Measurements from ENCODE around the gene ABHD16A. TPM values are rescaled to one million over a fixed set of nuclear protein-coding genes. Genes with fewer than 3 reads are reported as not detected.

ABHD16A gene
- total RNA-seq, 2 experiments from 2014 or later = 52.1 to 55.4 TPM

- H3K4me1 Mint-ChIP-seq (ENCODE audit: low read depth) = peaks cover 18% of the 10 kb centered on the region
- peaks cover 65% of the 10 kb centered on the region for H3K36me3 Mint-ChIP-seq (ENCODE audit: low read depth)
- H3K27ac Mint-ChIP-seq = no peak overlapping the region
- H3K27me3 Mint-ChIP-seq (ENCODE audit: low read depth) = no peaks in the 10 kb centered on the region
- DNase-seq (no peak), ATAC-seq (no peak)
- ChIA-PET CTCF (interaction anchor here (0.9 kb wide), 1 partner anchor 21 kb away, joined by 3 read pairs; no protein-coding TSS in a partner anchor), POLR2A (interaction anchor here (0.5 to 2.5 kb wide), 3 partner anchors 20 to 60 kb away, joined by 3 to 7 read pairs (median 3); partner anchors contain the start of genes ABHD16A and GPANK1)
- no peak overlapping the region for H3K4me3 Mint-ChIP-seq
- no peaks in the 10 kb centered on the region for H3K9me3 Mint-ChIP-seq (ENCODE audit: insufficient read depth)
Measured at GRCh38 chr6:31642798-31643570, 60.1 kb downstream of the ABHD16A start.

GRCh38 chr6:31641370-31641769, 61.8 kb downstream of the ABHD16A start:
- Mint-ChIP-seq H3K4me1 (ENCODE audit: low read depth) (peaks cover 18% of the 10 kb centered on the region), H3K27ac (peak overlapping the region; percentile 23), H3K4me3 (no peak overlapping the region), H3K9me3 (ENCODE audit: insufficient read depth) (no peaks in the 10 kb centered on the region), H3K27me3 (ENCODE audit: low read depth) (no peaks in the 10 kb centered on the region), H3K36me3 (ENCODE audit: low read depth) (peaks cover 69% of the 10 kb centered on the region)
- ChIA-PET CTCF (no interaction called here), POLR2A (interaction anchor here (1.6 kb wide), 1 partner anchor 11 kb away, joined by 3 read pairs; the partner anchor contains the start of gene BAG6)
- ATAC-seq (no peak), DNase-seq (no peak)

GRCh38 chr6:31640612-31641011, 62.5 kb downstream of the ABHD16A start:
- H3K27me3 Mint-ChIP-seq (ENCODE audit: low read depth) = no peaks in the 10 kb centered on the region
- ChIA-PET CTCF (interaction anchor here (1.0 to 1.4 kb wide), 3 partner anchors 11 to 60 kb away, joined by 3 to 5 read pairs (median 4); no protein-coding TSS in a partner anchor), POLR2A (interaction anchor here (1.0 to 1.6 kb wide), 3 partner anchors 9 to 12 kb away, joined by 3 to 6 read pairs (median 3); partner anchors contain the start of gene BAG6)
- no peaks in the 10 kb centered on the region for H3K9me3 Mint-ChIP-seq (ENCODE audit: insufficient read depth)
- DNase-seq = no peak
- peaks cover 70% of the 10 kb centered on the region for H3K36me3 Mint-ChIP-seq (ENCODE audit: low read depth)
- H3K4me1 Mint-ChIP-seq (ENCODE audit: low read depth) = peaks cover 14% of the 10 kb centered on the region
- no peak overlapping the region for H3K4me3 Mint-ChIP-seq
- H3K27ac Mint-ChIP-seq = no peak overlapping the region
- no peak for ATAC-seq

GRCh38 chr6:31639449-31639861, 63.7 kb downstream of the ABHD16A start:
- H3K4me1 Mint-ChIP-seq (ENCODE audit: low read depth) = peaks cover 8% of the 10 kb centered on the region
- H3K4me3 Mint-ChIP-seq = no peak overlapping the region
- ChIA-PET CTCF (interaction anchor here (1.0 to 1.4 kb wide), 3 partner anchors 12 to 59 kb away, joined by 3 to 5 read pairs (median 4); no protein-coding TSS in a partner anchor), POLR2A (interaction anchor here (1.2 to 2.2 kb wide), 2 partner anchors 13 to 17 kb away, joined by 6 to 10 read pairs; partner anchors contain the start of gene BAG6)
- H3K27me3 Mint-ChIP-seq (ENCODE audit: low read depth) = no peaks in the 10 kb centered on the region
- no peak for DNase-seq
- H3K36me3 Mint-ChIP-seq (ENCODE audit: low read depth) = peaks cover 65% of the 10 kb centered on the region
- ATAC-seq = no peak
- H3K27ac Mint-ChIP-seq = no peak overlapping the region
- no peaks in the 10 kb centered on the region for H3K9me3 Mint-ChIP-seq (ENCODE audit: insufficient read depth)

GRCh38 chr6:31639043-31639442, 64.1 kb downstream of the ABHD16A start:
- Mint-ChIP-seq H3K27me3 (ENCODE audit: low read depth) (no peaks in the 10 kb centered on the region), H3K27ac (no peak overlapping the region), H3K4me1 (ENCODE audit: low read depth) (peaks cover 8% of the 10 kb centered on the region), H3K36me3 (ENCODE audit: low read depth) (peaks cover 68% of the 10 kb centered on the region), H3K4me3 (no peak overlapping the region), H3K9me3 (ENCODE audit: insufficient read depth) (no peaks in the 10 kb centered on the region)
- POLR2A ChIA-PET = interaction anchor here (1.2 to 2.2 kb wide), 3 partner anchors 13 to 17 kb away, joined by 6 to 10 read pairs (median 6); partner anchors contain the start of gene BAG6
- DNase-seq = no peak
- no peak for ATAC-seq
- CTCF ChIA-PET = interaction anchor here (1.2 kb wide), 1 partner anchor 58 kb away, joined by 3 read pairs; no protein-coding TSS in a partner anchor

Small RNA genes lying within 50 kb of the gene (microRNA-seq; reads per million reads assigned to microRNA genes)
- gene MIR4646 = 2.3 reads per million

Other genes starting within 250 kb of the ABHD16A start
- 10 to 100 TPM; 49.0 TPM for gene MICB, start 205.2 kb downstream of the ABHD16A start, total RNA-seq
- gene MCCD1, start 174.4 kb downstream of the ABHD16A start, total RNA-seq = not detected
- 100 to 1,000 TPM; 477 to 488 TPM for gene DDX39B, start 161.3 kb downstream of the ABHD16A start, total RNA-seq
- 1 to 10 TPM; 2.5 TPM for gene ATP6V1G2, start 156.7 kb downstream of the ABHD16A start, total RNA-seq
- 10 to 100 TPM; 13.5 to 14.2 TPM for gene NFKBIL1, start 155.7 kb downstream of the ABHD16A start, total RNA-seq
- gene LTA, start 131.0 kb downstream of the ABHD16A start, total RNA-seq = 10 to 100 TPM; 19.4 to 24.6 TPM
- 10 to 100 TPM; 53.4 to 55.0 TPM for gene TNF, start 127.8 kb downstream of the ABHD16A start, total RNA-seq
- 100 to 1,000 TPM; 613 to 618 TPM for gene LTB, start 120.9 kb downstream of the ABHD16A start, total RNA-seq
- 100 to 1,000 TPM; 125 to 139 TPM for gene LST1, start 117.0 kb downstream of the ABHD16A start, total RNA-seq
- 100 to 1,000 TPM; 107 to 115 TPM for gene NCR3, start 110.3 kb downstream of the ABHD16A start, total RNA-seq
- 100 to 1,000 TPM; 177 TPM for gene AIF1, start 88.1 kb downstream of the ABHD16A start, total RNA-seq
- gene PRRC2A, start 82.6 kb downstream of the ABHD16A start, total RNA-seq = 100 to 1,000 TPM; 260 to 279 TPM
- gene BAG6, start 50.7 kb downstream of the ABHD16A start, total RNA-seq = 100 to 1,000 TPM; 259 to 267 TPM
- gene APOM, start 47.4 kb downstream of the ABHD16A start, total RNA-seq = 1 to 10 TPM; 3.2 to 5.1 TPM
- gene C6orf47, start 42.5 kb downstream of the ABHD16A start, total RNA-seq = 10 to 100 TPM; 22.5 to 23.8 TPM
- gene GPANK1, start 38.3 kb downstream of the ABHD16A start, total RNA-seq = 10 to 100 TPM; 29.0 to 34.7 TPM
- gene CSNK2B, start 37.2 kb downstream of the ABHD16A start, total RNA-seq = 100 to 1,000 TPM; 233 to 250 TPM
- gene LY6G5B, start 33.3 kb downstream of the ABHD16A start, total RNA-seq = 10 to 100 TPM; 22.6 to 23.2 TPM
- gene LY6G5C, start 22.3 kb downstream of the ABHD16A start, total RNA-seq = 1 to 10 TPM; 4.3 to 5.5 TPM
- not detected for gene LY6G6F, start 3.5 kb upstream of the ABHD16A start, total RNA-seq
- gene LY6G6D, start 12.0 kb upstream of the ABHD16A start, total RNA-seq = not detected
- under 1 TPM in 1 of 2 experiments, not detected in 1; 0.26 TPM for gene LY6G6C, start 18.4 kb upstream of the ABHD16A start, total RNA-seq
- gene MPIG6B, start 20.0 kb upstream of the ABHD16A start, total RNA-seq = under 1 TPM; 0.71 to 0.91 TPM
- 10 to 100 TPM; 31.9 to 33.7 TPM for gene DDAH2, start 26.0 kb upstream of the ABHD16A start, total RNA-seq
- 100 to 1,000 TPM; 617 to 651 TPM for gene CLIC1, start 33.2 kb upstream of the ABHD16A start, total RNA-seq
- gene MSH5, start 36.7 kb upstream of the ABHD16A start, total RNA-seq = 10 to 100 TPM; 64.8 to 73.6 TPM
- 10 to 100 TPM; 14.3 to 15.4 TPM for gene SAPCD1, start 59.3 kb upstream of the ABHD16A start, total RNA-seq
- 1 to 10 TPM; 6.4 to 6.6 TPM for gene VWA7, start 74.0 kb upstream of the ABHD16A start, total RNA-seq
- 100 to 1,000 TPM; 114 to 115 TPM for gene VARS1, start 92.4 kb upstream of the ABHD16A start, total RNA-seq
- gene LSM2, start 103.6 kb upstream of the ABHD16A start, total RNA-seq = 100 to 1,000 TPM; 123 to 128 TPM
- gene HSPA1L, start 112.0 kb upstream of the ABHD16A start, total RNA-seq = 1 to 10 TPM; 3.0 to 3.1 TPM
- 10 to 100 TPM; 75.6 to 75.7 TPM for gene HSPA1A, start 112.2 kb upstream of the ABHD16A start, total RNA-seq
- 10 to 100 TPM; 84.6 to 87.1 TPM for gene HSPA1B, start 124.4 kb upstream of the ABHD16A start, total RNA-seq
- 10 to 100 TPM; 16.5 to 17.8 TPM for gene NEU1, start 159.5 kb upstream of the ABHD16A start, total RNA-seq
- gene SLC44A4, start 175.7 kb upstream of the ABHD16A start, total RNA-seq = under 1 TPM in 1 of 2 experiments, not detected in 1; 0.39 TPM
- gene EHMT2, start 194.4 kb upstream of the ABHD16A start, total RNA-seq = 10 to 100 TPM; 70.1 to 72.3 TPM
- gene ZBTB12, start 198.8 kb upstream of the ABHD16A start, total RNA-seq = 1 to 10 TPM; 1.6 to 1.8 TPM
- gene C2, start 224.4 kb upstream of the ABHD16A start, total RNA-seq = under 1 TPM; 0.26 to 0.87 TPM
- under 1 TPM in 1 of 2 experiments, not detected in 1; 0.58 TPM for gene CFB, start 242.8 kb upstream of the ABHD16A start, total RNA-seq

Data from activated CD8-positive, alpha-beta T cell treated with anti-CD3 and anti-CD28 coated beads, Interleukin-2, amount 10 ng/mL, durations not matched to agents 7 days and 5 days (primary cell).